ENCODE data around the gene ZNF488.

ZNF488 gene

GRCh38 chr10:47381427-47382379 is 2.4 kb downstream of the ZNF488 start:
- DNase-seq: no peak

- no peak for DNase-seq
Observed at GRCh38 chr10:47381103-47381395, 3.0 kb downstream of the ZNF488 start.

DNA sequence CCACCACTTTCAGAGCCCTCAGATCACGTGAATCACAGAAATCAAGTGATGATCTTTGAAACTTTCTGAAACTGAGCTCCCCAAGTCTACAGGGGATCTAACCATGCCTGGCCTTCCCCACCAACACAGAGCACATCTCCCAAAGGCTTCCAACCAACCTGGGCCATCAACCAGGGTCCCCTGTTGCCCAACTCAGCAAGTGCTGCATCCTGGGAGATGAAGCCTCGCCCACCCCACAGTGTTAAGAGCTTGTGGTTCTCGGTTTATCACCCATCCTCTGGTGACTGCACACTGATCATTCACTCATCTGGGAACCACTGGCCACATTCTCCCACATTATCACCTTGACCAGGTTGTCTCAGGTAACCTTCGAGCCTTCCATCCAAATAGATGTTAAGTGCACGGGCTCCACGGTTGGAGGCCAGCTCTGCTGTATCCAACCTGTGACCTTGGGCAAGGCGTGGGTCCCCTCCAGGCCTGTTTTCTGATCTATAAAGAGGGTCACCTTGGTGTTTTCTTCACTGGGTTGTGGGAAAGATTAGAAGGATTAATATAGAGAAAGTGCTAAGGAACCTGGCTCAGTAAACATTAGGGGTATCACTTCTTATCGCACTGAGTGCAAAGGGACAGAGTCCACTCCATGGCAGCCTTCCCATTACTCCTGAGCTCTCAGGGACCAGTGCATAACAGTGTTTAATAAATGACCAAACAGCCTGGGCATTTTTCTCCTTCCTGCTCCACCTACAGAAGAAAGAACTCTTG is 3.6 kb downstream of the ZNF488 start:
- no peak for DNase-seq

GRCh38 chr10:47379901-47380300 is 4.2 kb downstream of the ZNF488 start:
- no peak for DNase-seq

- no peak for DNase-seq
Observed at GRCh38 chr10:47379445-47379785, 4.7 kb downstream of the ZNF488 start.

GRCh38 chr10:47378606-47379444 is 5.3 kb downstream of the ZNF488 start:
- DNase-seq: no peak

DNA sequence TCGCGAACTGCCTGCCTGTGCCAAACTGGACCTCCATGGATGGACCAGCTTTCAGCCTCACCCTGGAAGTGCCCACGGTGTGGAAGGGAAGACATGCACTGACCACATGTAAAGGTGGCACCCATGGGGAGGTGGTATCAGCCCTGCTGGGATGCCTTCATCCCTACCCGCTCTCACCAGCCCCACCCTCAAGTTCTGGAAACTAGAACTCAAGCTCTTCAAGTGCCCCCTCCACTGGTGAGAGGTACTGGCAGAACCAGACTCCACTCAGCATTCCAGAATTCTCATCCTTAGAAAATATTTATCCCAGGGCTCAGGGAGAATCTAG is 5.9 kb downstream of the ZNF488 start:
- no peak for DNase-seq

DNA sequence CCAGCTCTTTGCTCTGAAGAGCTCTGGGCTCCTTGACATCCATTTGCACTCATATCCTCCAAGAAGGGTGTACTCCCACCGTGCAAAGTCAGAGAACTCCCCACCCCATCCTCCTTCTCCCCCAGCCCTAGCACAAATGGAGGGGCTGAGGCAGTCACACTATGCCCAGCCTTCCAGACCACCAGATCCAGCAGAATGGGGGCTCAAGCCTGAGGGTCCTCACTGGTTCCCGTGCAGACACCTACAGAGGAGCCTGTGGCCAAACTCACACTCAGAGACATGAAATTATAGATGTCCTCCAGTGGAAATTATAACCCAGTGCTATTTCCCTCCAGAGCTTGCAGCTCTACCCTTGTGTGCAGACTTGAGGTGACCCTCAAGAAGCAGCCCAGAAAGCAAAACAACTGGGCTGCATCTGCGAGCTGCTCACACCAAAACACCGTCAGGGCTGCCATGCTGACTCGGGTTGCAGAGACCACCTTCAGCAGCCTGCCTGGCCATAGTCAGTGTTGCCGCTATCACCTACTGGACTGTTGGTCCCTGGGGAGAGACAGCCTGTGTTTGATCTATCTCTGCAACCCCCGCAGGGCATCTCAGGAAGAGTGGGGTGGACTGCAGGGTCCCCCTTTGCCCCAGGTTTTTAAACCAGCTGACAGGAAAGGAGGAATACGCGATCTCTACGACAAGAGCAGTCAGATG is 7.4 kb downstream of the ZNF488 start:
- DNase-seq: no peak

DNA sequence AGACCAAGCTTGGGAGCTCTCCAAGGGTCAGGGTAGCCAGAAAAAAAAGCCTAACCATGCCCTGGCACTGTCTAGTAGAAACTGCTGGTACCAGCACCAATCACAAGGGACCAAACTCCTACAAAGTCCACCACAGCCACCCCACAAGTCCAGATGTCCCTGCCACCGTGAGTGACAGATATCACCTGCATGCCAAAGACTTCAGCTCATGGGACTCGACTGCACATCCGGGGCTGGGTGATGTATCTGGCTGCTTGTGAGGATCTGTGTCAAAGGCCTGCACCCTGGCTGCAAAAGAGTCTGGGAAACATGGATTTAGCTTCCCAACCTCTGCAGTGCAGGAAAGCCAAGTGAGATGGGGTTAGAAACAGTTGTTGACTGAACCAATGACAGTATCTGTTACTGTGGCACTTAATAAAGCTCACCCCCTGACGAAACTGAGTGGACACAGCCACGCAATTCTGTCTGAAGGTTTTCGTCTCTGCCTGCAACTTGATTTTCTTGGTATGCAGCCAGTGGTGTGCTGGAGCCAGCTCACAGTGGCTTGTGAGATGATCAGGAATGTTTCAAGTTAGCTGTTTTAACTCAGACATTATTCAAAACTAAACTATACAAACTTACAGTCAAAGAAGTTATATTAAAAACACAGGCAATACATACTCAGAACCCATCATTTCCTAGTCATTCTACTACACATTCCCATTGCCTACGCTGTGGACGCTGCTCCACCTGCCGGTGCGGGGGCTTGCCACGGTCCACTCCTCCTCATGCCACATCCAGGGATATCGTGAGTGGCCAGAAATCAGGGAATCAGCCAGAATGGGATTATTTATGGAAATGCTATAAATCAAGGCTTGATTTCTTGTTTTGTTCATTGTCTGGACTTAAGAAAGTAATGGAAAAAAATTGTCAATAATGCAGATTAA is 9.2 kb downstream of the ZNF488 start:
- no peak for DNase-seq

DNA sequence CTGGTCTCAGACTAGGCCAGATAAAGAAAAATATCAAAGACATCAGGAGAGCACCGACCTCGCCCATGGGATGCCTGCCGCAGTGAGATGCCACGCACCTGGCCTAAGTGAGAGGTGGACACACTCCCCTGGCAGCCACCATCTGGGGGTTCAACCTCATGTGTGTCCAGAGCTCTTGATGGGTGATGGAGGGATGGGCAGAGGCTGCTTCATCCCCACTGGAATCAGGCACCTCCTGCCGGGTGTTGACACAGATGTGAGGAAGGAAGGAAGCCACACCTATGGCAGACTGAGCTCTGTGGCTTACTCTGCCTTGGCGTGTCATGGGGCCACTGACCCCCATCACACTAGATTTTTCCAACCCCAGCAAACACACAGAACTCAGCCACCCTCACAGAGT is 11.4 kb downstream of the ZNF488 start:
- DNase-seq: no peak

GRCh38 chr10:47371629-47372485 is 12.2 kb downstream of the ZNF488 start:
- DNase-seq: no peak

- no peak for DNase-seq
Observed at GRCh38 chr10:47370878-47371277, 13.2 kb downstream of the ZNF488 start.

- DNase-seq: no peak
Observed at GRCh38 chr10:47370015-47370767, 13.9 kb downstream of the ZNF488 start.

DNA sequence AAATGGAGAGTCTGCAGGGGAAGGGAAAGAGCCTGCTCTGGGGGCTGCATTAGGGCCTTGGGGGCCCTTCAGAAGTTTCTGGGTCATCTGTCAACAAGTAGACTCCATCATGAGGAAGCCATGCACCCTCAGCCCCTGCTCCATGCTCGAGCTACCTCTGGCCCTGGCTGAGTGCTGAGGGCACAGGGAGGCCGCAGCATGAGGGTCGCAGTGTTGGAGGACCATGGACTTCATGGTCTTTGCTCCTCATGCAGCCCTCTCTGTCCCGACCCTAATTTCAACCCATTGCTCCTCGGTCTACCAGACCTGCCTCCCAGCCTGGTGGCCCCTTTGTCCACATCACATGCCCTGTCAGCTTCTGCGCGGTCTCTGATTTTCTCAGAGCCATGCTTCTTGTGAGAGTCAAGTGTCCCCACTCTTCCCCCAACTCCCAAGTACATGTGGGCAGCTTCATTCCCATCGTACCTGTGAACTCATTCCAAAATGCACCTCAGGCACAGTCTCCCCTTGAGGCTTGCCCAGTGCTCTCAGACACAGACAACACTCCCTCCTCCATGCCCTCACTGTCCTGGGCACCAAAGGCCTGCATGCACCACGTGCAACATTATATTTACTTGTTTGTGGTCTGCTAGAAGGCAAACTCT is 14.7 kb downstream of the ZNF488 start:
- DNase-seq: no peak

GRCh38 chr10:47368431-47369180 is 15.5 kb downstream of the ZNF488 start:
- DNase-seq: no peak

- no peak for DNase-seq
Observed at GRCh38 chr10:47367646-47368045, 16.4 kb downstream of the ZNF488 start.

DNA sequence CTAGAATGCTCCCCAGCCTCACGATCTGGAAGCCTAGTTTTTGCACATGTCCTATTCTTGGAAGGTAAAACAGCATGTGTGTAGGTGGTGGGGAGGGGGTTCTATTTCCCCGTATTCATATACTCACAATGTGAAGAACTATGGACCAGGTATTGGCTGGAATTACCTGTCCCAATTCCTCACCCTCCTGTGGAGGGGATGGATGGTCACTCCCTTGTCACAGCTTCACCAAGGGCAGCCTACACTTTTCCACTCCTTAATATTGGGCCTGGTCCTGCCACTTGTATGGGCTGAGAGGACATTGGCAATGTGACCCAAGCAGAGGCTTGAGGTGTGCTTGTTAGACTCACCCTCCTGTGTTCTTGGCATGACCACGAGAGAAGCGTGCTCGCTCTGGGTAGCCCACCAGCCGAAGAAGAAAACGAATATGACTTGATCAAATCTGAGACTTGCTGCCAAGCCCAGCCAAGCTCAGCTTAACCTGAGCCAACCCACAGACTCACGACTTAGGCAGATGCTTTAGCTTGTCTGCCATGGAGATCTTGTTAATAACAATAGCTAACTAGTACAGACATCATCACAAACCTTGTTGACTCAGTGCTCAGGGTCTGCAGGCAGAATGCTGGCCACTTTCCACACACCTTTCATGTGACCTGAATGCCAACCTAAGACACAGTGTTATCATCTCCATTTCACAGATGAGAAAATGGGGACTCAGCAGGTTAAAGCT is 17.2 kb downstream of the ZNF488 start:
- DNase-seq: no peak

- no peak for DNase-seq
Observed at GRCh38 chr10:47366181-47366631, 17.9 kb downstream of the ZNF488 start.
